NCI-H1092 treated with DMSO at 0.1 percent for 48 hours (cell line): ENCODE measurements around the gene ANTXR2.
"Not testable (repeated sequence)": the region's sequence is repeated elsewhere in the genome, so short reads cannot be mapped to it uniquely, and the experiment has no call there.

ENCODE experiments used
- DNase-seq: peaks from one replicate; lab custom pipeline; 2025; lab: John Stamatoyannopoulos, UW

Gene ANTXR2

DNA sequence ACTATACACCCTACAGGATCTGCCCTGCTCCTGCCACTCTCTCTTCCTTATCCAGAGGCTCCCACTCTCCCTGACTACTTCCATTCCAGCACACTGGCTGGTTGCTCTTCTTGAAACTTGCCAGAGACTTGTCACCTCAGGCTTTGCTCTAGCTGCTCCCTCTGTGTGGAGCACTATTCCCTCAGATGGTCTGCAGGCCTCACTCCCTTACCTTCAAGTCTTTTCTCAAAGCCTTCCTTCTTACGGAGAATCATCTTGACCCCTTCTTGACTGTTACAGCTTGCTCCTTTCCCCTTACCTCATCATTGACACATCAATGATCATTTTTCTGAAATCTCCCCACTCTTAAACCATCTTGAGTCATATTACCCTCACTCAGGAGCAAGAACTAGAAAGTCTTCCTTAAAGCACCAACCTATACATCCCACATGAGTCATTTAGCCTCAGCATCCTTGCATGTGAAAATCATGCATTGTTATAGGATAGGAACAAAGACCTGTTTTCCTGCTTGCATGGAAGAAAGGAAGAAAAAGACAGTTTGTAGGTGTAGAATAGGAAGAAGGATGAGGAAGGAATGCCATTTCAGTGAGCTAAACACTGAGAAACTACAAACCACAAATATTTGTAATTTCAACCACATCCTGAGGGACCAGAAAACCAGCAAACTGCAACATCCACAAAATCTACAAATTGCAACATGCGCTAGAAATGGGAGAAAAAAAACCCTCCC lies 55.7 kb downstream of the ANTXR2 start:
- DNase-seq: no peak

DNA sequence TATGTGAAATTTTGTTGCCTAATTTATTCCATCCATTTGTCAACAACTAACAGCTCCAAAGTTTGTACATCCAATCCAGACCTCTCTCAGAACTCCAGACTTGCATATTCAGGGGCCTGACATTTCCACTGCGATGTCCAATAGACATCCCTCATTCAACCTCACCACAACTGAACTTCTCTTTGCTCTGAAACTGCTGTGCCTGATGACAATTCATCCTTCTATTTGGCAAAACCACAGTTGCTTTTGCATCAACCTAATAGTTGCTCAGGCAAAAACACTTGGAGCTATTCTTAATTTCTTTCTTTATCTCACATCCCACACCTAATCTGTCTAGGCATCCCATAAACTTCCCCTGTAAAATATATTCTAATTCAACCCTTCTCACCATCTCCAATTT lies 56.5 kb downstream of the ANTXR2 start:
- DNase-seq: no peak

DNA sequence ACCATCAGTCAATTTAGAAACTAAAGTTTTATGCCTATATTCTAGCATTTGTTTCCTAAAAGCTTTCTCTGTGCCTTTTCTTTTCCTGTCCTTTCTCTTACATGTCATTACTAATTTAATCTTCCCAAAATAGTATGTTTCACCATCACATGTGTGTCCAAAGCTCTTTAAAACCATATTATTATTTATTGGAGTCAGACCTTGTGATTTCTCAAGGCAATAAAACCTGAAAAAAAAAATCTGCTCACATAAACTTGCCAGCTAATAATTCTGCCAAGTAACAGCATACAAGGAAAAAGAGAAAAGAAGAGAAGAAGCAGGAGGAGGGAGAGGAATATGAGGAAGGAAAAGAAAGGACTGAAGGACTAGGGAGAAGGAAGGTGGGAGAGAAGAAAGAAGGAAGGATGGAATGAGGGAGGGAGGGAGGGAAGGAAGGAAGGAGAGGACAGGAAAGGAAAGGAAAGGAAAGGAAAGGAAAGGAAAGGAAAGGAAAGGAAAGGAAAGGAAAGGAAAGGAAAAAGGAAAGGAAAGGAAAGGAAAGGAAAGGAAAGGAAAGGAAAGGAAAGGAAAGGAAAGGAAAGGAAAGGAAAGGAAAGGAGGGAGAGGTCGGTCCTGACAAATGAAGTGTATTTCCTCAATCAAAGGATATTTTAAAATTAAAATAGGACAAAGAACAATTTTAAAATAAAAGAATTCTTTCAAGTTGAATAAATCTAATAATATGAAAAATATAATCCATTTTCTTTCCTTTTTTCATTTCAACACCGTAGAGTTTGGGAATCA lies 57.4 kb downstream of the ANTXR2 start:
- DNase-seq: no peak

DNA sequence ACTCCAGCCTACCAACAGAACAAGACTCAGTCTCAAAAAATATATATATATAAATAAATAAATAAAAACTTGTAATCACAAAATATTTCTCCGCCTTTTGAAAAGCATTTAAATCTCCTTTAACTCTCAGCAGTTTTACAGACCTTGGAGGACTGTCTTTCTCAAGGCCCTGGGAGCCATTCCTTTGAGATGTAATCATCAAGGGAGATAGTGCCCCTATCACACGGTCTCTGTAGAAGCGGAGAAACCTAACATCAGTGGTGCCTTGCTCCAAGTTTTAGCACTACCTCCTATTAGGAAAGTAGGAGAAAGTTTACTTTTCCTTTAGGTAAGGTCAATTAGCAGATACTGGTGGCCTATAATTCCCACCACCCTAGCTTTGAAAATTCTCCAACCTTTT lies 58.5 kb downstream of the ANTXR2 start:
- no peak for DNase-seq

DNA sequence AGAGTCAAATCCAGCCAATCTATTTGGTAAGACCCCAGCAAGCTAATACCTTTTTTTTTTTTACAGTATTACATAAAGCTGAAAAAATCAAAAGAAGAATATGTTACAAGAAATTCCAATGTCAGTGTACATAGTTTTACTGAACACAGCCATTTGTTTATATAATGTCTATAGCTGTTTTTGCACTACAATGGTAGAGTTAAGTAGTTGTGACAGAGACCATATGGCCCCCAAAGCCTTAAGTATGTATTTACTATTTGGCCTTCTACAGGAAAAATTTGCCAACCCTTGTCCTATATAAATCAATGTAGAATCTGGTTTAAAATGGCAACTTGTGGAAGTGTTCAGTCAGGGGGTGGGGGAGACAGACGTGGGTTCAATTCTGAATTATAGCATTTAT lies 60.7 kb downstream of the ANTXR2 start:
- DNase-seq: no peak

DNA sequence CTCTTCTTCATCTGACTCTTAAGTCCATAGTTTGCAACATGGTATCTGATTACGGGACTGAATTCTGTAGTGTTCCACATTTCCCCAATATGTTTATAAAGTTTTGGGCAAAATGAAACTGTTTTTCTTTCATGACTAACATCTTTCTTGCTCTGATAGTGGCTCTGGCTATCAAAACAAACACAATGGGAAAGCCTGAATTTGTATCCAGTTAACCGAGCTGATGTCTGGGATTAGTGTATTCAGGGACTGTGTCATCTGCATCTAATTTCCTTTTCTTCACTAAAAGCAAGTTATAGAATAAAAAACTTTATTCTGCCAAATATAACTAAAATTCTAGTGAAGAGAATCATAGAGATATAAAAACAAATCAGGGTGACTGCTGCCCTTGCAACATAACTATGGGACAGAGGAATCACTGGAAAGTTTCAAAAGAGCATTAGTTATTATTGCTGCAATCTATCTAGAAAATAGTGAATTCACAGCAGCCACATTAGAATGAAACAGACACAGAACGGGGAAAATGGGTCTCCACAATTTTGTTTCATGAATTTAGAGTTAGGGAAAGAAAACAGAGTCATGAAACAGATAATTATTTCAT lies 61.3 kb downstream of the ANTXR2 start:
- no peak for DNase-seq

DNA sequence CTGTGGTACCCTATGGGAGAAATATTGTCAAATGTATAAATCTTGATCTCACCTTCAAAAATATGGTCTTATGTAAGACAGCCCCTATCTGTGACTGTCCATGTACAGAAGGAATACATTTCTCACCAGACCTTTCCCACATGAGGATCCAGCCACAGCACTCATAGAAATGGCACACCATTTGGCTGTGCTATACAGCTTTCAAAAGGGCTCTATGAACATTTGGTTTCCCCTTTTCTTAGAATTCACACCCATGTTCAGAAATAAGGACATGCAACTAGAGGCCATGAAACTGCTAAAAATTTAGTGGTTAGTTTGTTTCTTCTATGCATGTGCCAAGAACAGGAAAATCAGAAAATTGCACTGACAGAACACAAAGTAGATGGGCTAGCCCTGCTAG lies 62.7 kb downstream of the ANTXR2 start:
- no peak for DNase-seq

DNA sequence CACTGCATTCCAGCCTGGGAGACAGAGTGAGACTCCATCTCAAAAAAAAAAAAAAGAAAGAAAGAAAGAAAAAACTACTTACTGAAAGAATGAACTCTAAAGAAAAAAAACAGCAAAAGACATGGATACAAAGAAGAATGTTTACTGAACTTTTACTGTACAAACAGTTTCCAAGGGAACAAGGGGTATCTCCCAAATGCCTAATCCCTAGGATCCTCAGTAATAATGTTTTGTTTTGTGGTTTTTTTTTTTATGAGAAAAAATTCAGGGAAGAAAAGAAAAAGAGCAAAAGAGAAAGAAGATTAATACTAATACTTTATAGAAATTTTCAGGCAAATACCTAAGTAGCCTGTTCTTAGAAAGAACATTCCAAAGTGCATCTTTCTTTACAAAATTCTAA lies 63.2 kb downstream of the ANTXR2 start:
- no peak for DNase-seq

DNA sequence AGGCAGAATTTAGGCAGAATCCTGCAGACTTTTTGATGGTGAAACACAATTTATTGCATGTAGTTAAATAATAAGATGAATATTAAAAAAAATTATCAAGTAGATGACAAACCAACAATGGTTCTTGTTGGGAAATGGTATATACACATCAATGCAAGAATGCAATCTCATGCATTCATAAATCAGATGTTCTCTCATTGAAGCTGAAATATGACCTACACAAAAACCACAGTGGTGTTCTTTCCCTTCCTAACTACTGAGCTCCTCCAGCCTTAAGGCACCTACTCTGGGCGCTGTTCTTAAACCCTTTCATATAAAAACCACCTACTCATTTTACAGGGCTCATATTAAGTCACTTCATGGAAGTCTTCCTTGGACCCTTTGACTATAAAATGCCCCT lies 64.1 kb downstream of the ANTXR2 start:
- no peak for DNase-seq

DNA sequence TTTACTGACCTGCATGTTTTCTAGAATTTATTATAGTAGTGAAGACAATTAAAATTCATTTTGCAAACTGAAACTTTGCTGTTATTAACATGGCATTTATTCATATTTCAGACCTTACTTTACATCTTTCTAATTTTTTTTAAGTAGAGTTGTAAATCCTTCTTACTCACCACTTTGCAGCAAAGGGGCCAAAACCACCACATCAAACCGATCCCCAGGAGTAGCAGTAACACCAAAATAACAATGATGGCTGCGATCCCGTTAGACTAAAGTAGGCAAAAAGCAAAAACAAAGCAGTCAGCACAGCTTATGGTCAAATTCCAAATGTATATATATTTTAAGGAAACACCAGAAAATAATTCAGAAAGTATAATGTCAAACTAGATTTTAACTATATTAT lies 64.7 kb downstream of the ANTXR2 start:
- DNase-seq: no peak

DNA sequence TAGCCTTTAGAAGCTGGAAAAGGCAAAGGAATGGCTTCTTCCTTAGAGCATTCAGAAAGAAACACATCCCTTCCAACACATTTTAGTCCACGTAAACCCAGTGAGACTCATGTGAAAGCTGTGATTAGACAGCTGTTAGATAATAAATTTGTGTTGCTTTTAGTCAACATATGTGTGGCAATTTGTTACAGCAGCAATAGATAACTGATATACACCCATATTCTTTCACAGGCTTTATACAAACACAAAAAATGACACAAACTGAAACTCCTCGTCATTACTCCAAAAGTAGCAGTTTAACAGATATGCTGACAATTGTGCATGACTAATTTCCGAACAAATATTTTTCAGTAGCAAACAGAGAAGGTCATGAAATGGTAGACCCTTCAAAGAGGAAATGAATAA lies 65.3 kb downstream of the ANTXR2 start:
- no peak for DNase-seq

DNA sequence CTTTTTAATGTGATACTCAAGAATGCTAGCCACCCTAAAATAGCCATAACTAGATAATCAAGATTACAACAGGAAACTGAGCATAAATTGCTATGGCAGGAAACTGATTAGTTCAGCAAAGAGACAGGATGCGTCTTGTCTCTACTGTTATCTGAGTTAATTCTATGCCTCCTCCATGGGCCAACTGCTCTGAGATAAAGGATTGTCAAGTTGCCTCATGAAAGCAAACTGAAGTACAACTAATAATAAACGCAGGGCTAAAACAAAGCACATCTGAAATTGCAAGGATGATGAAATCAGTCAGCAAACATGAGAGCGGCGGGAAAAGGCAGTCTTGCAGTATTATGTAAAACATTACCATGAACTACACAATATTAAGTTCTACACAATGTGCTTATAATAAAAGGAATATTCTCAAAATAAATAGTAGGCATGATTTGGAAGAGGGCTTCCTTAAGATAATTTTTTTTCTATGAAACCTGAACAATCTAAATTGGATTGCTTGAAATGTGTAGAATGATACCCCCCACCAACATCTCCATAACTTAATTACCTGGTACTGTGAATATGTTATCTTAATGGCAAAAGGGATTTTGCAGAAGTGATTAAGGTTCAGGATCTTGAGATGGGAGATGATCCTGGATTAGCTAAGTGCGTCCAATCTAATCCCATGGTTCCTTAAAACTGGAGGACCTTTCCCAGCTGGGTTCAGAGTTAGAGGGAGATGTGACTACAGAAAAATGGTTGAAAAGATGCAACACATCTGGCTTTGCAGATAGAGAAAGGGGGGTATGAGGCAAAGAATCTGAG lies 65.9 kb downstream of the ANTXR2 start:
- no peak for DNase-seq

DNA sequence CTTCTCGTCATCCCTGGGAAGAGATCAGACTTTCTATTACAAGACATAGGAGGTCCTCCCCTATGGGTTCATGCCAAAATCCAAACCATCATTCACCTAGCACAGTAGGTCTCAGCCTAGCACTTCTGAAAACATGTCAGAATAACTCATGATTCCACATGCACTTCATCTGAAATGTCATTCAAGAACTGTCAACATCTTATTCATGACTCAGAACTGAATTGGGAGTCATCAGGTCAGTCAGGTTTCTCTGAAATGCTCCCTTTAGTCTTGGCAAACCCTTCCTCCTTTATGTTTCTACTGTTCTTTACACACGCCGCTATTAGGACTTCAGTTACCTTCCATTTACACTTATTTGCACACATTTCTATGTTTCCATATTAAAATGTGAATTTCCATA lies 67.2 kb downstream of the ANTXR2 start:
- no peak for DNase-seq

DNA sequence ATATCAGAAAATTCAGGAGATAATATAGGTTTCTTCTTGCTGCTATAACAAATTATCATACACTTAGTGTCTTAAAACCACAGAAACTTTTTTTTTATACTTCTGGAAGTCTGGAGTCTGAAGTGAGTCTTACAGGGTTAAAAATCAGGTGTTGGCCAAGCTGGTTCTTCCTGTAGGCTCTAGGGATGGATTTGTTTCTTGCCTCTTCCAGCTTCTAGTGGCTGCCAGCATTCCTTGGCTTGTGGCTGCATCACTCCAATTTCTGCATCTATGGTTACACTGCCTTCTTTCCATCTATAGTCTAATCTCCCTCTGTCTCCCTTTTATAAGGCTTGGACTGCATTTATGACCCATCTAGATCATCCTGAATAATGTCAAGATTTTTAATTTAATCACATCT lies 68.7 kb downstream of the ANTXR2 start:
- no peak for DNase-seq

DNA sequence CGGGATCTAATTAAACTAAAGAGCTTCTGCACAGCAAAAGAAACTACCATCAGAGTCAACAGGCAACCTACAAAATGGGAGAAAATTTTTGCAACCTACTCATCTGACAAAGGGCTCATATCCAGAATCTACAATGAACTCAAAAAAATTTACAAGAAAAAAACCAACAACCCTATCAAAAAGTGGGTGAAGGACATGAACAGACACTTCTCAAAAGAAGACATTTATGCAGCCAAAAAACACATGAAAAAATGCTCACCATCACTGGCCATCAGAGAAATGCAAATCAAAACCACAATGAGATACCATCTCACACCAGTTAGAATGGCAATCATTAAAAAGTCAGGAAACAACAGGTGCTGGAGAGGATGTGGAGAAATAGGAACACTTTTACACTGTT lies 70.5 kb downstream of the ANTXR2 start:
- not testable (repeated sequence) for DNase-seq

DNA sequence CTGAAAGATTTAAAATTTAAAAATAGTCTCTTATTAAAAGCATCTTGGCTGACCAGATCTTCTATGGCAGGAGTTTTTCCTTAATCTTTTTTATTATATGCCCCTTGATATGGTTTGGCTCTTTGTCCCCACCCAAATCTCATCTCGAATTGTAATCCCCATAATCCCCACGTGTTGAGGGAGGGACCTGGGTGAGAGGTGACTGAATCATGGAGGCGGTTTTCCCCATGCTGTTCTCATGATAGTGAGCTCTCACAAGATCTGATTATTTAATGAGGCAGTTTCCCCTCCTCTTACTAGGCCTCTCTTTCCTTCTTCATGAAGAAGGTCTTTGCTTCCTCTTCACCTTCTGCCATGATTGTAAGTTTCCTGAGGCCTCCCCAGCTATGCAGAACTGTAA lies 74.0 kb downstream of the ANTXR2 start:
- not testable (repeated sequence) for DNase-seq

DNA sequence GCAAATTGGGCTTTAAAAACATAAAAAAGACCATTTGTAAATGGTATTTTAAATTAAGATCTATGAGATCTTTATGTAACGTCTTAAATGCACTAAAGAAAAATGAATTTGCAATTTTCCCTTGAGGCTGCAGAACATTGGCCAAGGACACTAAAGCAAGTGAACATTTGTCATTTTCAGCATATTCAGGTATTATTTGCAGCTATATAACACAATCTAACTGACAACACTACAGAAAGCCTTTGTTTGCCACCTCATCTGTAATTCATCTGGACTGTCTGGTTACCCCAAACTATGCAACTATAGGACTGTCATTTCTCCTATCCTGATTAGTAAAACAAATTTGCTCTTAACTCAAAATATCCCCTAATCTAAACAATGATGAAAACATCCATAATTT lies 74.8 kb downstream of the ANTXR2 start:
- no peak for DNase-seq

DNA sequence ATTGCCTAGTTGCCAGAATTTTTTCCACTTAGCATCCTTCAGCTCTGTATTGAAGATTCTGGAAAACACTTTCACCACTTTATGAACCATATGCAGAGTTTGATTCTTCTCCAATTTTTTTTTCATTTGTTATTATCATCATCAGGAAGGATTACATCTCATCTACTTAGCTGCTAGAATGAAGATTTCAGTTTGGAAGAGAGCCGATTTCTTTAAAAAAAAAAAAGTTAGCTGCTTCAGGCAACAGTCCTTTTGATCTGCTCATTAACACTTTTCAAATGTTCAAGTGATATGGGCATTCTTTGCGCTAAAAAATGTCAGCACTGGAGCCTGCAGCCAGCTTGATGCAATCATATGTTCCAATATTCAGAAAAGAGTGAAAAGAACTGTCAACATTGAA lies 76.2 kb downstream of the ANTXR2 start:
- DNase-seq: no peak

DNA sequence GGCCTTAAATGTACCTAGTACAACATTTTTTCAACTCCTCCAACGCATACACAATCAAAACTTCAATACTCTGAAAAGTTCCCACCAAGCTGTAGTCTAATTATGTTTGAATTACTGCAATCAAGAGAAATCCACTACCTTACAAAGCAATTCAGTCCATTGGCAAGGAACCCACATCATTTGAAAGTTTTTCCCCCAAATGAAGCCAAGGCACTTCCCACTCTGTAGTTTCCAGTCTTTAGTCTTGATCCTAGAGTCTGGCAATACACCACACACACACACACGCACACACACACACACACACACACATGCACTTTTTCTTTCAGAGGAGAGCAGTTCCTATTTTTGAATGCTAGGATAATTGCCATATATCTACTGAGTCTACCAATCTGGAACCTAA lies 79.6 kb downstream of the ANTXR2 start:
- DNase-seq: no peak

DNA sequence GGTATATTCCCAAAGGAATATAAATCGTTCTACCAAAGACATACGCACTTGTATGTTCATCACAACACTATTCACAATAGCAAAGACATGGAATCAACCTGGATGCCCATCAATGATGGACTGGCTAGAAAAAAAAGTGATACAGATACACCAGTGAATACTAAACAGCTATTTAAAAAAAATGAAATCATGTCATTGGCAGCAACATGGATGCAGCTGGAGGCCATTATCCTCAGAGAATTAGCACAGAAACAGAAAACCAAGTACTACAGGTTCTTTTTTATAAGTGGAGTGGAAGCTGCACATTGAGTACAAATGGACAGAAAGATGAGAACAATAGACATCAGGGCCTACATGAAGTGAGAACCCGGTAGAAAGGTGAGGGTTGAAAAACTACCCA lies 81.4 kb downstream of the ANTXR2 start:
- DNase-seq: no peak

DNA sequence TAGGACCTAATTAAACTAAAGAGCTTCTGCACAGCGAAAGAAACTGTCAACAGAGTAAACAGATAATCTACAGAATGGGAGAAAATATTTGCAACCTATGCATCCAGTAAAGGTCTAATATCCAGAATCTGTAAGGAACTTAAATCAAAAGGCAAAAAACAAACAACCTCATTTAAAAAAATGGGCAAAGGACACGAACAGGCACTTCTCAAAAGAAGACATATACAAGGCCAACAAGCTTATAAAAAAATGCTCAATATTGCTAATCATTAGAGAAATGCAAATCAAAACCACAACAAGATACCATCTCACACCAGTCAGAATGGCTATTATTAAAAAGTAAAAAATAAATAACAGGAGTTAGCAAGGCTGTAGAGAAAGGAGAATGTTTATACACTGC lies 81.9 kb downstream of the ANTXR2 start:
- not testable (repeated sequence) for DNase-seq

DNA sequence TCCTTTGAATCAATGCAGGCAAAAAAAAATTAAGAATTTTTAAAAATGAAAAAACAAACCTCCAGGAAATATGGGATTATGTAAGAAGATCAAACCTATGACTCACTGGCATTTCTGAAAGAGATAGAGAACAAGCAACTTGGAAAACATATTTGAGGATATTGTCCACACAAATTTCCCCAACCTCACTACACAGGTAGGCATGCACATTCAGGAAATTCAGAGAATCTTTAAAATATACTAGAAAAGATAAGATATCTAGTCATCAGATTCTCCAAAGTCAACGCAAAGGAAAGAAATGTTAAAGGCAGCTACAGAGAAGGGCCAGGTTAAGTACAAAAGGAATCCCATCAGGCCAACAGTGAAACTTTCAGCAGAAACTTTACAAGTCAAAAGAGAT lies 85.6 kb downstream of the ANTXR2 start:
- no peak for DNase-seq

DNA sequence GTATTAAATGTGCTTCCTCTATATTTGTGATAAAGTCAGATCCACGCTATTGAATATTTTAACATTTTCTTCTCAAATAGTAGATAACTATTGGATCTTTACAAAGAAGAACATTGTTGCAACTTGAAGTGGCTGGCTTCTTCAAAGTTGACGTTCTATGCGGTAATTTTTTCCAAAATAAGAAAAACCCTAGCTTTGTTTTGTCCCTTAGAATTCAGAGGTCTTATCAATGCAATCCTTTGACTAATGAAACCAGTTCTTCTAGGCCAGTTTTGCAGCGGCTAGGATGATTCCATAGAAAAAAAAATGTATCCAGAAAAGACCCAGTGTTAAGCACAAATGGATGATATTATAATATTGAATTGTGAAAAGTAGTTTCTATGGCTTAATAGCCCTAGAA lies 89.6 kb downstream of the ANTXR2 start:
- DNase-seq: no peak
